Breast epithelium (tissue), 4 donors: ENCODE results near the gene PIK3CG. TPM values are rescaled to one million over a fixed set of nuclear protein-coding genes. Genes with fewer than 3 reads are reported as not detected.
"Not testable (repeated sequence)": the region's sequence is repeated elsewhere in the genome, so short reads cannot be mapped to it uniquely, and the experiment has no call there.

Experiments used
- DNase-seq, 2 donors: peaks; one replicate each; pipeline ENCODE4 v3.0.0-alpha.2; 2019; ENCODE audit warnings: low spot score in 2 of 2
- H3K27ac ChIP-seq, 2 donors: fragments of 200-600 bp; sonication (generic) in 1 of 2; one replicate each; pipeline ENCODE4 v1.5.1; 2016 to 2019; ENCODE audit warnings: mild to moderate bottlenecking in 1 of 2
- H3K27me3 ChIP-seq, 2 donors: fragments of 200-600 bp; sonication (generic) in 1 of 2; one replicate each; pipeline versions ENCODE4 v1.5.1 to v1.6.0; 2017 to 2019; ENCODE audit warnings: control low read depth in 1 of 2, mild to moderate bottlenecking in 1 of 2
- H3K36me3 ChIP-seq: fragments of 200-600 bp; one replicate; pipeline ENCODE4 v1.5.1; 2019
- H3K4me1 ChIP-seq, 2 donors: fragments of 200-600 bp; sonication (generic); one replicate each; pipeline ENCODE4 v1.5.1; 2016 to 2019; ENCODE audit warnings: control low read depth in 1 of 2
- H3K4me3 ChIP-seq, 3 donors: fragments of 200-600 bp; sonication (generic); 1 replicate in 2 of 3; 2 replicates in 1 of 3; pipeline ENCODE4 v1.5.1; 2016 to 2019; ENCODE audit warnings: mild to moderate bottlenecking in 3 of 3, moderate library complexity in 2 of 3
- H3K9me3 ChIP-seq, 2 donors: fragments of 200-600 bp; sonication (generic) in 1 of 2; one replicate each; pipeline ENCODE4 v1.5.1; 2016 to 2019; ENCODE audit warnings: control low read depth in 1 of 2
- POLR2A ChIP-seq: fragments of 450-650 bp; IDR thresholded peaks from one replicate; pipeline ENCODE4 v1.6.1; 2016; ENCODE audit warnings: antibody characterized with exemption, mild to moderate bottlenecking, moderate library complexity
- POLR2AphosphoS5 ChIP-seq, 3 donors: sonication (generic); formaldehyde crosslinking; IDR thresholded peaks; one replicate each; pipeline ENCODE4 v1.6.1; 2017; ENCODE audit warnings: antibody characterized with exemption in 3 of 3
- intact Hi-C: fragments of 100-400 bp; cut with DNase I; formaldehyde crosslinking; loops from one replicate; pipeline ENCODE4 v1.15.1; 2023; ENCODE audit warnings: low total_unique reads
- total RNA-seq, 3 donors: library from RNA; depleted of rRNA; stranded (reverse); fragments of >200 nt; gene quantifications; one replicate each; pipeline ENCODE4 v1.1.0, GENCODE V29; 2016
- TF ChIP-seq, protein P1 (sequence below), 3 donors: fragments of 450-650 bp; IDR thresholded peaks; one replicate each; pipeline ENCODE4 v1.5.1; 2016 to 2017; ENCODE audit warnings: antibody characterized with exemption in 3 of 3, mild to moderate bottlenecking in 3 of 3, moderate library complexity in 3 of 3

Gene PIK3CG
- total RNA-seq, 3 donors from 2014 or later: 3.3 to 12.0 (median 5.4) TPM

DNA sequence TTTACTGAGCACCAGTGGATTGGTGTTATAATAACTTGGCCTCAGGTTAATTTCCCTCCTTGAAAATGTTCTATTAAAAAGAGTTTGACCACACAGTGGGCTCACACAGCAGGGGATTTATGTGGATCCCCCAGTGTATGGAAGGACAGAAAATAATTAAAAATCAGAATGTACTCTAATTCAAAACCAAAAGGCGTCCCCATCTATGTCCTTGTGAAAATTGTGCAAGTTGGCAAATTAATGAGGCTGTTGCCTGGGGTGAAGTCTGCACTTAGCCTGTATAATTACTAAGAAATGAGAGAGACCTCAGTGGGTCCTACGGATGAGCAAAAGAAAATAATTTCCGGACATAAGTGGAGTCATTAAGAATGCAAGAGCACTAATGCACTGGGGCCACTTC is 31.1 kb downstream of the PIK3CG start:
- Histone ChIP-seq H3K27ac (no peak overlapping the region), H3K36me3 (no peaks in the 10 kb centered on the region), H3K9me3 (no peaks in the 10 kb centered on the region), H3K4me3 (no peak overlapping the region), H3K27me3 (no peaks in the 10 kb centered on the region), H3K4me1 (peaks cover 0 to 7% of the 10 kb centered on the region in 2 donors)
- no peak for DNase-seq
- TF ChIP-seq POLR2AphosphoS5 (IDR thresholded peaks at IDR 0.05): no peak
- TF ChIP-seq, protein P1, sequence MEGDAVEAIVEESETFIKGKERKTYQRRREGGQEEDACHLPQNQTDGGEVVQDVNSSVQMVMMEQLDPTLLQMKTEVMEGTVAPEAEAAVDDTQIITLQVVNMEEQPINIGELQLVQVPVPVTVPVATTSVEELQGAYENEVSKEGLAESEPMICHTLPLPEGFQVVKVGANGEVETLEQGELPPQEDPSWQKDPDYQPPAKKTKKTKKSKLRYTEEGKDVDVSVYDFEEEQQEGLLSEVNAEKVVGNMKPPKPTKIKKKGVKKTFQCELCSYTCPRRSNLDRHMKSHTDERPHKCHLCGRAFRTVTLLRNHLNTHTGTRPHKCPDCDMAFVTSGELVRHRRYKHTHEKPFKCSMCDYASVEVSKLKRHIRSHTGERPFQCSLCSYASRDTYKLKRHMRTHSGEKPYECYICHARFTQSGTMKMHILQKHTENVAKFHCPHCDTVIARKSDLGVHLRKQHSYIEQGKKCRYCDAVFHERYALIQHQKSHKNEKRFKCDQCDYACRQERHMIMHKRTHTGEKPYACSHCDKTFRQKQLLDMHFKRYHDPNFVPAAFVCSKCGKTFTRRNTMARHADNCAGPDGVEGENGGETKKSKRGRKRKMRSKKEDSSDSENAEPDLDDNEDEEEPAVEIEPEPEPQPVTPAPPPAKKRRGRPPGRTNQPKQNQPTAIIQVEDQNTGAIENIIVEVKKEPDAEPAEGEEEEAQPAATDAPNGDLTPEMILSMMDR (IDR thresholded peaks at IDR 0.05): no peak
- no peak for TF ChIP-seq POLR2A
- intact Hi-C loops: no loop called here

DNA sequence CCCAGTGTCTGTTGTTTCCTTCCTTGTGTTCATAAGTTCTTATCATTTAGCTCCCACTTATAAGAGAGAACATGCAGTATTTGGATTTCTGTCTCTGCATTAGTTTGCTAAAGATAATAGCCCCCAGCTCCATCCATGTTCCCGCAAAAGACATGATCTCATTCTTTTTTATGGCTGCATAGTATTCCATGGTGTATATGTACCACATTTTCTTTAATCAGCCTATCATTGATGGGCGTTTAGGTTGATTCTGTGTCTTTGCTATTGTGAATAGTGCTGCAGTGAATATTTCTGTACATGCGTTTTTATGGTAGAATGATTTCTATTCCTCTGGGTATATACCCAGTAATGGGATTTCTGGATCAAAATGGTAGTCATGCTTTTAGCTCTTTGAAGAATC is 32.5 kb downstream of the PIK3CG start:
- DNase-seq, H3K36me3 ChIP-seq, H3K27me3 ChIP-seq, H3K4me1 ChIP-seq, intact Hi-C loops, H3K27ac ChIP-seq, H3K4me3 ChIP-seq, H3K9me3 ChIP-seq: not testable (repeated sequence)

DNA sequence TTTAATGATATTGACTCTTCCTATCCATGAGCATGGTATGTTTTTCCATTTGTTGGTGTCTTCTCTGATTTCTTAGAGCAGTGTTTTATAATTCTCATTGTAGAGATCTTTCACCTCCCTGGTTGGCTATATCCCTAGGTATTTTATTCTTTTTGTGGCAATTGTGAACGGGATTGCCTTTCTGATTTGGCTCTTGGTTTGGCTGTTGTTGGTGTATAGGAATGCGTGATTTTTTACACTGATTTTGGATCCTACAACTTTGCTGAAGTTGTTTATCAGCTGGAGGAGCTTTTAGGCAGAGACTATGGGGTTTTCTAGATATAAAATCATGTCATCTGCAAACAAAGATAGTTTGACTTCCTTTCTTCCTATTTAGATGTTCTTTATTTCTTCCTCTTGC is 33.9 kb downstream of the PIK3CG start:
- intact Hi-C loops, H3K9me3 ChIP-seq: not testable (repeated sequence)

DNA sequence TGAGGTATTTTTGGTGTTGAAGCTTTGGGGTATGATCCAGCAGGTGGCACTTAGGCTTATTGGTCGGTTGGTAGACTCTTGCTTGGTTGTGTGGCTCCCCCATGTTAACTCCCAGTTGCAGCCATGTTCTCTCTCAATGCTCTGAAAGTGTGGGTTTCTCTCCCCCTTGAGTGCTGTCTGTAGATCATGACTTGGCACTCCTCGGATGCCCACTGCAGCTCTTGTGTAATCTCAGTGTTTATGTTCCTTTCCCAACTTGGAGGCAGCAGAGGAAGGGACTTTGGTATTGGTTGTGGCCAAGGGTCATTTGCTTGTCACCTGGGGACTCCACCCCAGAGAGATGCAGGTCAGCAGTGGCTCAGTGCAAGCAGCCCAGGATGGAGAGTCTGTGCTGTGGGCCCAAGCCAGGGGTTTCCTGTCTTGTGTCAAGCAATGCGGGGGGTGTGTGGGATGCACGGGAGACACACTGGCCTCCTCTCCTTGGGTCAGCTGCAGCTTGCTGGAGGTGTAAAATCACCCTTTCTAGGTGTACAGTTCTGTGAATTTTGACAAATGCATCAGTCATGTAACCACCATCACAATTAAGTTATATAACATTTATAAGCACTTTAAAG is 36.9 kb downstream of the PIK3CG start:
- intact Hi-C loops: no loop called here
- TF ChIP-seq, protein P1 (IDR thresholded peaks at IDR 0.05): no peak
- TF ChIP-seq POLR2A: no peak
- no peak for TF ChIP-seq POLR2AphosphoS5 (IDR thresholded peaks at IDR 0.05)
- no peaks in the 10 kb centered on the region for H3K4me1 ChIP-seq

More for the DNA sequence above, 33.9 kb downstream of the PIK3CG start:
- not testable (repeated sequence) for H3K4me1 ChIP-seq, H3K4me3 ChIP-seq, H3K27me3 ChIP-seq, H3K27ac ChIP-seq, DNase-seq, H3K36me3 ChIP-seq

DNA sequence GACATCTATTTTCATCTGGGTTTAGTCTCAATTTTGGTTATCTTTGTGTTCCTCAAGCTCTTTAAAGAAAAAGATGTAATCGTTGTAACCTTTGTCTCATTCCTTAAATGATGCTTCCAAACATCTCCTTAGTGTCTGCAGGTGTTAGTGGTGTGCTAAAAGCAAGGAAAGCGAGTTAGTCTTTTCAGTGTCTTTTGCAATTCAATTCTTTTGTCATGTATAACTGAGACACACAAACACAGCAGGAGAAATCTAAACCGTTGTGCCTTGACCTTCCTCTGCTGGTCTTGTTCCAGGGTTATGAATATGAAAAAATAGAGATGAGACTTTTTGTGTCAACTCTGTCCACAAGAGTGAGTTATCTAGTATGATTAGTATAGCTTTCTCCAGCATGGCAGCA is 40.7 kb downstream of the PIK3CG start:
- intact Hi-C loops: no loop called here
- H3K27me3 ChIP-seq: no peaks in the 10 kb centered on the region
- H3K27ac ChIP-seq: no peak overlapping the region
- H3K9me3 ChIP-seq: no peaks in the 10 kb centered on the region
- H3K36me3 ChIP-seq: no peaks in the 10 kb centered on the region
- TF ChIP-seq, protein P1 (IDR thresholded peaks at IDR 0.05): no peak
- no peak for TF ChIP-seq POLR2AphosphoS5 (IDR thresholded peaks at IDR 0.05)
- TF ChIP-seq POLR2A: no peak
- DNase-seq: no peak
- H3K4me1 ChIP-seq: no peaks in the 10 kb centered on the region
- no peak overlapping the region for H3K4me3 ChIP-seq

More for the DNA sequence above, 36.9 kb downstream of the PIK3CG start:
- Histone ChIP-seq H3K4me3 (no peak overlapping the region), H3K27me3 (no peaks in the 10 kb centered on the region), H3K9me3 (no peaks in the 10 kb centered on the region), H3K27ac (no peak overlapping the region), H3K36me3 (no peaks in the 10 kb centered on the region)
- no peak for DNase-seq

DNA sequence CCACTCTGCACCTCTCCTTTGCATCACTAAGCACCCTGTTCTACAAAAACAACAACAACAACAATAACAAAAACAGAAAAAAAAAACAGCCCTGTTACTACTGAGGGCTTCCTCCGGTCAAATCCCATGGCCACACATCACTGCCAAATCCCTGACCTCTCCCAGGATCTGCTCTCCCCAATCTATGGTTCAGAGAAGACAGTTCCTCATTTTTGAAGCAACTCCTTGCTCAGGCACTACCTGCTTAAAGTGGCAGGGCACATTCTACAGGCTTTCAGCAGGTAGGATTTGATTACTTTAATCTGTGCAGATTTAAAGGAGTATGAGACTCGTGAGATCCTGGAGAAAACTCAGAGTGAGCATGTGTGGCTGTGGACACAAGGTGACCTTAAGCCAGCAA is 46.9 kb downstream of the PIK3CG start:
- no peak for DNase-seq
- intact Hi-C loops: no loop called here
- no peaks in the 10 kb centered on the region for H3K36me3 ChIP-seq
- H3K27me3 ChIP-seq: no peaks in the 10 kb centered on the region
- no peak overlapping the region for H3K4me3 ChIP-seq
- H3K4me1 ChIP-seq: no peaks in the 10 kb centered on the region
- no peaks in the 10 kb centered on the region for H3K9me3 ChIP-seq
- TF ChIP-seq POLR2AphosphoS5 (IDR thresholded peaks at IDR 0.05) (no peak), POLR2A (no peak)
- TF ChIP-seq, protein P1 (IDR thresholded peaks at IDR 0.05): no peak
- no peak overlapping the region for H3K27ac ChIP-seq
